Fibroblast of peridontal ligament (primary cell): ENCODE measurements around the gene ETFBKMT.
"Not testable (repeated sequence)": the region's sequence is repeated elsewhere in the genome, so short reads cannot be mapped to it uniquely, and the experiment has no call there.

Experiments
- DNase-seq: peaks from one replicate; pipeline ENCODE4 v3.0.0-alpha.2; 2010; ENCODE audit errors: extremely low read depth

Gene ETFBKMT

DNA sequence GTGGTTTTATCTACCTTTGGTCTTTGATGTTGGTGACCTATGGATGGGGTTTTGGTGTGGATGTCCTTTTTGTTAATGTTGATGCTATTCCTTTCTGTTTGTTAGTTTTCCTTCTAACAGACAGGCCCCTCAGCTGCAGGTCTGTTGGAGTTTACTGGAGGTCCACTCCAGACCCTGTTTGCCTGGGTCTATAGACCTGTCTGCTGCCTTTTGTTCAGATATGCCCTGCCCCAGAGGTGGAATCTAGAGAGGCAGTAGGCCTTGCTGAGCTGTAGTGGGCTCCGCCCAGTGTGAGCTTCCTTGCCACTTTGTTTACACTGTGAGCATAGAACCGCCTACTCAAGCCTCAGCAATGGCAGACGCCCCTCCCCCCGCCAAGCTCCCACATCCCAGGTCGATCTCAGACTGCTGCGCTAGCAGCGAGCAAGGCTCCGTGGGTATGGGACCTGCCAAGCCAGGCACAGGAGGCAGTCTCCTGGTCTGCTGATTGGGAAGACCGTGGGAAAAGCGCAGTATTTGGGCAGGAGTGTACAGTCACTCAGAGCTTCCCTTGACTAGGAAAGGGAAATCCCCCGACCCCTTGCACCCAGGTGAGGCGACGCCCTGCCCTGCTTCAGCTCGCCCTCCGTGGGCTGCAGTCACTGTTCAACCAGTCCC lies 59.2 kb downstream of the ETFBKMT start:
- DNase-seq, result not testable (repeated sequence)

DNA sequence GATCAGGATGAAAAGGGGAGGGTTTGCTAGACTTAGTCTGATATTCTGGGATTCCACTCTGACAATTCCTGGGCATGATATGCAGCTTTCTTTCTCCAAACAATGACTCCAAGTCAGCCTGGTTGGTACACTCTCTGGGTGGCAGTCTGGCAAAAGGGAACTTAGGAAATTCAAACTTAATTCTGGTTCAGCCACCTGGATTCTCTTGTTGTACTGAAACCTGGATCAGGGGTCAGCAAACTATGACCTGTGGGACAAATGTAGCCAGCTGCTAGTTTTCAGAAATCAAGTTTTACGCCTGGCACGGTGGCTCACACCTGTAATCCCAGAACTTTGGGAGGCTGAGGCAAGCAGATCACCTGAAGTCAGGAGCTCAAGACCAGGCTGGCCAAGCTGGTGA lies 63.1 kb downstream of the ETFBKMT start:
- no peak for DNase-seq
